Calu3 (cell line): Measurements from ENCODE around the gene TMEM181. TPM values are rescaled to one million over a fixed set of nuclear protein-coding genes. Genes with fewer than 3 reads are reported as not detected.
"Not testable (repeated sequence)": the region's sequence is repeated elsewhere in the genome, so short reads cannot be mapped to it uniquely, and the experiment has no call there.

Experiments
- BruUV-seq: library from RNA; stranded (reverse); fragments of 400-500 nt; replicated peaks from 2 replicates; lab custom pipeline; 2021; lab: Mats Ljungman, UMichigan
- CTCF ChIA-PET: fragments of 300-600 bp; sonication (Branson Sonifier 250); formaldehyde crosslinking; loops from one replicate; lab custom pipeline; 2022; ENCODE audit warnings: antibody characterized with exemption; lab: Charles Lee
- DNase-seq: peaks from one replicate; pipeline ENCODE4 v3.0.0; 2022
- H3K27ac Mint-ChIP-seq: one replicate; pipeline ENCODE4 v1.8.0; 2022; ENCODE audit warnings: mixed read lengths; ENCODE audit not compliant: unreplicated experiment
- H3K27me3 Mint-ChIP-seq: one replicate; pipeline ENCODE4 v1.8.0; 2022; ENCODE audit warnings: mixed read lengths; ENCODE audit not compliant: unreplicated experiment
- H3K36me3 Mint-ChIP-seq: one replicate; pipeline ENCODE4 v1.8.0; 2022; ENCODE audit warnings: mild to moderate bottlenecking, moderate library complexity, mixed read lengths; ENCODE audit not compliant: insufficient read depth, unreplicated experiment
- H3K4me1 Mint-ChIP-seq: one replicate; pipeline ENCODE4 v1.8.0; 2022; ENCODE audit warnings: mild to moderate bottlenecking, low read depth, mixed read lengths; ENCODE audit not compliant: unreplicated experiment
- H3K4me3 Mint-ChIP-seq: one replicate; pipeline ENCODE4 v1.8.0; 2022; ENCODE audit warnings: mild to moderate bottlenecking, low read depth, moderate library complexity, mixed read lengths; ENCODE audit not compliant: unreplicated experiment
- H3K9me3 Mint-ChIP-seq: one replicate; pipeline ENCODE4 v1.8.0; 2022; ENCODE audit warnings: low read depth, mixed read lengths; ENCODE audit not compliant: unreplicated experiment
- intact Hi-C: fragments of 100-400 bp; cut with micrococcal nuclease; formaldehyde crosslinking; loops from one replicate; pipeline ENCODE4 v1.10.0; 2022; ENCODE audit not compliant: unreplicated experiment
- total RNA-seq: library from RNA; stranded (reverse); gene quantifications from 2 replicates; pipeline ENCODE4 v1.2.3, GENCODE V29; 2022
- TF ChIP-seq, protein P1 (sequence below): fragments of 200-600 bp; IDR thresholded peaks from one replicate; pipeline ENCODE4 v1.8.0; 2022; ENCODE audit warnings: antibody characterized with exemption; ENCODE audit not compliant: unreplicated experiment

Gene TMEM181
- total RNA-seq, 1 experiment from 2014 or later: 48.7 TPM

- intact Hi-C loops: no loop called here
- Mint-ChIP-seq H3K36me3 (no peaks in the 10 kb centered on the region), H3K4me1 (peaks cover 8% of the 10 kb centered on the region), H3K27ac (no peak overlapping the region), H3K4me3 (no peak overlapping the region), H3K9me3 (no peaks in the 10 kb centered on the region), H3K27me3 (no peaks in the 10 kb centered on the region)
- CTCF ChIA-PET: interaction anchor here (0.7 kb wide), 1 partner anchor 551 kb away, joined by 4 read pairs; no protein-coding TSS in a partner anchor
- TF ChIP-seq, protein P1, sequence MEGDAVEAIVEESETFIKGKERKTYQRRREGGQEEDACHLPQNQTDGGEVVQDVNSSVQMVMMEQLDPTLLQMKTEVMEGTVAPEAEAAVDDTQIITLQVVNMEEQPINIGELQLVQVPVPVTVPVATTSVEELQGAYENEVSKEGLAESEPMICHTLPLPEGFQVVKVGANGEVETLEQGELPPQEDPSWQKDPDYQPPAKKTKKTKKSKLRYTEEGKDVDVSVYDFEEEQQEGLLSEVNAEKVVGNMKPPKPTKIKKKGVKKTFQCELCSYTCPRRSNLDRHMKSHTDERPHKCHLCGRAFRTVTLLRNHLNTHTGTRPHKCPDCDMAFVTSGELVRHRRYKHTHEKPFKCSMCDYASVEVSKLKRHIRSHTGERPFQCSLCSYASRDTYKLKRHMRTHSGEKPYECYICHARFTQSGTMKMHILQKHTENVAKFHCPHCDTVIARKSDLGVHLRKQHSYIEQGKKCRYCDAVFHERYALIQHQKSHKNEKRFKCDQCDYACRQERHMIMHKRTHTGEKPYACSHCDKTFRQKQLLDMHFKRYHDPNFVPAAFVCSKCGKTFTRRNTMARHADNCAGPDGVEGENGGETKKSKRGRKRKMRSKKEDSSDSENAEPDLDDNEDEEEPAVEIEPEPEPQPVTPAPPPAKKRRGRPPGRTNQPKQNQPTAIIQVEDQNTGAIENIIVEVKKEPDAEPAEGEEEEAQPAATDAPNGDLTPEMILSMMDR: no peak
- no TSS peak for BruUV-seq
- DNase-seq: no peak
These were observed 7.1 kb upstream of the TMEM181 start for GRCh38 chr6:158552796-158553138.

DNA sequence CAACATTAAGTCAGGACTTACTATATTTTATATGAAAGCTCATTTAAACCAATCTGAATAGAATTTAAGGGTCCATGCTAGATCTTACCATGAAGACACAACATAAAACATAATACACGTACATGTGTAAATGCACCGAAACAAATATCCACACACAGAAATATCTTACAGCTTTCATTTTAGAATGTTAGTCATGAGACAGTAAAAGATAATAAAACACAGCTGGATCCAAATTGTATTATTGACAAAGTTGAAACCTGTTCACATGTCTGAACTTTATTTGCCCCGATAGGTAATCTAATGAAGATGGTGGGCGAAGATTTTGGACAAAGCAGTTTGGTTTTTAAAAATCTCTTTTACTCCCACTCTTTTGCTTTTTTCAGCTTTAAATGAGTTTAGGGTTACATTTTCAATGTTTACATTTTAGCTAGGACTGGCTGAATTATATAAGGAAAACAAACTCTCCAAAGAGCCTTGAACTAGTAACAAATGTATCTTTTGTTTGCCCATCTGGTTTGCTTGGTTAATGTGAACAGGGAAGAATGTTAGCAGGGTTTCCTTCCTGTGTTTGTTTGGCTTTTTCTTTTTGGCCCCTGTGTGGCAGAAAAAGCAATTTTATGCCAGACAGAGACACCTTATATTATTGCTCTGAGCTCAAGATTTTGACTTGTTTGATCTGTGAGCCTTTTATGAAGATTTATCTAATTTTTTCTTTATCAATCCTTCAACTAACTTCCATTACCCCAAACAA, 5.1 kb upstream of the TMEM181 start:
- CTCF ChIA-PET: no interaction called here

DNA sequence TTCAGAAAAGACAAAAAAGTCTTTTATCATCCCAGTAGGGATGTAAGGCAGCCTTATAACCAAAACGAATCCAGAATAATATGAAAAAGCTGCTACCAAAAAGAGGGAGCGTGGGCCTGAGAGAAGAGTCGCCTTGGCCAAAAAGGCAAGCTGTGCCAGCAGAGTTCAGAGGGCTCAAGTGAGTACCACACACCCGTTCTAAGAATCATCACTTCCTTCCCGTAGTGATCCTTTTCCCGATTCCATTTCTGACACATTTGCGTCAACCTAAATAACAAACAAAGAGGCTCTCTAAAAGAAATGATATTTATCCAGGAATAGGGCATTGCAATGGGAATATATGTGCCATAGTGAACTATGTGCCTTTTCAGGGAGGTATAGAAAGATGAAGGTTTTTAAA, 3.8 kb upstream of the TMEM181 start:
- Mint-ChIP-seq H3K27me3 (no peaks in the 10 kb centered on the region), H3K4me1 (peaks cover 10% of the 10 kb centered on the region), H3K9me3 (no peaks in the 10 kb centered on the region), H3K4me3 (no peak overlapping the region), H3K27ac (no peak overlapping the region), H3K36me3 (peaks cover 20% of the 10 kb centered on the region)
- no TSS peak for BruUV-seq
- DNase-seq: no peak
- TF ChIP-seq, protein P1: no peak
- CTCF ChIA-PET: no interaction called here
- intact Hi-C loops: no loop called here

More for the DNA sequence above, 5.1 kb upstream of the TMEM181 start:
- intact Hi-C loops: no loop called here
- Mint-ChIP-seq H3K27ac (no peak overlapping the region), H3K4me3 (no peak overlapping the region), H3K36me3 (peaks cover 6% of the 10 kb centered on the region), H3K9me3 (no peaks in the 10 kb centered on the region), H3K27me3 (no peaks in the 10 kb centered on the region), H3K4me1 (peaks cover 8% of the 10 kb centered on the region)
- no peak for DNase-seq
- TF ChIP-seq, protein P1: no peak
- BruUV-seq: no TSS peak

- H3K27ac Mint-ChIP-seq, H3K4me3 Mint-ChIP-seq, DNase-seq, intact Hi-C loops, BruUV-seq, H3K27me3 Mint-ChIP-seq, H3K9me3 Mint-ChIP-seq: not testable (repeated sequence)
- Mint-ChIP-seq H3K36me3 (peaks cover 30% of the 10 kb centered on the region), H3K4me1 (peaks cover 20% of the 10 kb centered on the region)
- CTCF ChIA-PET: interaction anchor here (0.5 kb wide), 1 partner anchor 9 kb away, joined by 3 read pairs; no protein-coding TSS in a partner anchor
These were observed 2.8 kb upstream of the TMEM181 start for GRCh38 chr6:158557110-158557509.

DNA sequence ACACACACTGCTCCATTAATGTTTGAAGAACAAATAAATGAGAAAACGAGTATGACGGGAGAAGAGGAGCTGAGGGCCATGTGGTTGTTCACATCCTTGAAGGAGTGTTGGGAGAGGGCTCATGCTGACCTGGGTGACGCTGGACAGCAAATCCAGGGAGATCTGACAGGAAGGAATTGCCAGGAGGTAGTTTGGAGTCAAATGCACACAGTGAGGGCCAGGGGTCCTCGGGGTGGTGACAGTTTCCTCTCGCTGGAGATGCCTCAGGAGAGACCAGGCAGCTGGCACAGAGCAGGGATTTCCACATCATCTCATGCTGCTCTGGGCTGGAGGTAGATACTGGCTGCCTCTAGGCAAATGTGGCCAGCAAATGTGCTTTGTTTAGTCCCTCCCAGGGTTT, 2.0 kb upstream of the TMEM181 start:
- no peak for DNase-seq
- Mint-ChIP-seq H3K4me3 (no peak overlapping the region), H3K4me1 (peaks cover 26% of the 10 kb centered on the region), H3K36me3 (peaks cover 35% of the 10 kb centered on the region), H3K27me3 (no peaks in the 10 kb centered on the region), H3K27ac (no peak overlapping the region), H3K9me3 (no peaks in the 10 kb centered on the region)
- intact Hi-C loops: no loop called here
- TF ChIP-seq, protein P1: no peak
- BruUV-seq: no TSS peak
- CTCF ChIA-PET: no interaction called here
